HCT116 (cell line): ENCODE results near the gene METRN. TPM values are rescaled to one million over a fixed set of nuclear protein-coding genes. Genes with fewer than 3 reads are reported as not detected.

Source experiments
- ATAC-seq: fragments of 200-7000 bp; cut with Tn5 transposase; 2 replicates; pipeline ENCODE4 v1.9.1; 2020; ENCODE audit warnings: mild to moderate bottlenecking, moderate library complexity
- BruUV-seq: library from RNA; stranded (reverse); fragments of 400-500 nt; replicated peaks from 2 replicates; lab custom pipeline; 2021; lab: Mats Ljungman, UMichigan
- CTCF ChIA-PET: fragments of 300-600 bp; sonication (Branson Sonifier 250); formaldehyde crosslinking; loops from one replicate; lab custom pipeline; 2021; ENCODE audit warnings: antibody characterized with exemption; lab: Charles Lee
- POLR2A ChIA-PET: fragments of 300-600, 350-600 bp; sonication (Branson Sonifier 250); formaldehyde crosslinking; loops from one replicate; lab custom pipeline; 2021; ENCODE audit warnings: antibody characterized with exemption; lab: Charles Lee
- RAD21 ChIA-PET, 2 experiments: fragments of 300-600 bp; sonication (Branson Sonifier 250); formaldehyde crosslinking; loops; one replicate each; lab custom pipeline; 2023; ENCODE audit warnings: low total read pairs in 2 of 2; ENCODE audit not compliant: uncharacterized antibody in 2 of 2, unreplicated experiment in 2 of 2, low non-redundant PET in 1 of 2; lab: Charles Lee
- DNase-seq: peaks from one replicate; pipeline ENCODE4 v3.0.0-alpha.2; 2010; ENCODE audit warnings: low read depth, low spot score
- H2AFZ ChIP-seq: fragments of 200-600 bp; shearing (Covaris generic), sonication (generic); 2 replicates; pipeline ENCODE4 v1.6.1; 2017; ENCODE audit warnings: low read depth, mixed run types, mixed read lengths, antibody characterized with exemption, low read length; ENCODE audit not compliant: poor library complexity, severe bottlenecking
- H3K27ac ChIP-seq: 2 replicates; pipeline ENCODE4 v1.5.1; 2012; ENCODE audit warnings: low read depth, low read length
- H3K27me3 ChIP-seq: fragments of 200-600 bp; sonication (generic); 2 replicates; pipeline ENCODE4 v1.6.1; 2016; ENCODE audit warnings: mixed run types, low read length, mixed read lengths; ENCODE audit not compliant: insufficient read depth
- H3K36me3 ChIP-seq, 2 experiments: fragments of 200-500 bp in 1 of 2; fragments of 200-600 bp in 1 of 2; sonication (Bioruptor generic) in 1 of 2; sonication (generic) in 1 of 2; 2 replicates each; pipeline versions ENCODE4 v1.5.1 to v1.6.1; 2014 to 2016; ENCODE audit warnings: low read length in 2 of 2, inconsistent platforms in 1 of 2, mixed read lengths in 1 of 2, mixed run types in 1 of 2; ENCODE audit not compliant: insufficient read depth in 2 of 2, control insufficient read depth in 1 of 2
- H3K4me1 ChIP-seq, 2 experiments: fragments of 200-600 bp in 1 of 2; sonication (generic) in 1 of 2; 2 replicates each; pipeline versions ENCODE4 v1.5.1 to v1.6.1; 2012 to 2017; ENCODE audit warnings: low read length in 2 of 2, inconsistent platforms in 1 of 2, mild to moderate bottlenecking in 1 of 2, mixed read lengths in 1 of 2, mixed run types in 1 of 2, moderate library complexity in 1 of 2; ENCODE audit not compliant: insufficient read depth in 2 of 2, control insufficient read depth in 1 of 2
- H3K4me2 ChIP-seq: fragments of 200-600 bp; sonication (generic); 2 replicates; pipeline ENCODE4 v1.6.1; 2017; ENCODE audit warnings: mixed run types, low read length, mixed read lengths
- H3K4me3 ChIP-seq, 2 experiments: fragments of 200-600 bp in 1 of 2; sonication (generic) in 1 of 2; replicated peaks in 1 of 2; 2 replicates each; pipeline ENCODE4 v1.5.1; 2011 to 2016; ENCODE audit warnings: low read length in 2 of 2, control low read depth in 1 of 2, low read depth in 1 of 2, mild to moderate bottlenecking in 1 of 2, mixed read lengths in 1 of 2, mixed run types in 1 of 2
- H3K79me2 ChIP-seq: fragments of 200-600 bp; sonication (generic); 2 replicates; pipeline ENCODE4 v1.6.1; 2017; ENCODE audit warnings: mild to moderate bottlenecking, mixed run types, low read length, moderate library complexity, mixed read lengths; ENCODE audit not compliant: insufficient read depth
- H3K9ac ChIP-seq: fragments of 200-600 bp; sonication (generic); 2 replicates; pipeline ENCODE4 v1.6.1; 2016; ENCODE audit warnings: low read length, mixed read lengths
- H3K9me2 ChIP-seq: fragments of 200-600 bp; sonication (generic), shearing (Covaris generic); 2 replicates; pipeline ENCODE4 v1.6.1; 2017; ENCODE audit warnings: mixed run types, mild to moderate bottlenecking, moderate library complexity; ENCODE audit not compliant: insufficient read depth
- H3K9me3 ChIP-seq, 2 experiments: fragments of 200-500 bp in 1 of 2; fragments of 200-600 bp in 1 of 2; sonication (Bioruptor generic) in 1 of 2; sonication (generic) in 1 of 2; 2 replicates each; pipeline ENCODE4 v1.6.1; 2014 to 2017; ENCODE audit warnings: low read length in 2 of 2, mixed read lengths in 2 of 2, inconsistent platforms in 1 of 2, low read depth in 1 of 2, mild to moderate bottlenecking in 1 of 2, mixed run types in 1 of 2, moderate library complexity in 1 of 2; ENCODE audit not compliant: control insufficient read depth in 1 of 2, insufficient read depth in 1 of 2
- H4K20me1 ChIP-seq: fragments of 200-600 bp; sonication (generic), shearing (Covaris generic); 2 replicates; pipeline ENCODE4 v1.6.1; 2017; ENCODE audit warnings: mixed run types, mild to moderate bottlenecking, moderate library complexity; ENCODE audit not compliant: insufficient read depth
- CBX3 ChIP-seq: IDR thresholded peaks from 2 replicates; pipeline ENCODE4 v1.6.1; 2012; ENCODE audit warnings: low read depth
- EGR1 ChIP-seq: IDR thresholded peaks from 2 replicates; pipeline ENCODE4 v1.6.1; 2012; ENCODE audit warnings: low read depth
- ELF1 ChIP-seq: IDR thresholded peaks from 2 replicates; pipeline ENCODE4 v1.6.1; 2012; ENCODE audit warnings: low read depth, borderline replicate concordance
- EZH2 ChIP-seq: fragments of 200-600 bp; sonication (generic); IDR thresholded peaks from 2 replicates; pipeline ENCODE4 v1.6.1; 2017; ENCODE audit warnings: antibody characterized with exemption, mixed run types
- FOSL1 ChIP-seq: IDR thresholded peaks from 2 replicates; pipeline ENCODE4 v1.6.1; 2012; ENCODE audit warnings: low read depth
- POLR2AphosphoS5 ChIP-seq: IDR thresholded peaks from 2 replicates; pipeline ENCODE4 v1.6.1; 2011; ENCODE audit warnings: mild to moderate bottlenecking, low read depth, low read length, moderate library complexity
- REST ChIP-seq: IDR thresholded peaks from 2 replicates; pipeline ENCODE4 v1.6.1; 2012; ENCODE audit warnings: low read depth
- SIN3A ChIP-seq: IDR thresholded peaks from 2 replicates; pipeline ENCODE4 v1.6.1; 2012; ENCODE audit warnings: low read depth
- SP1 ChIP-seq: IDR thresholded peaks from 2 replicates; pipeline ENCODE4 v1.6.1; 2012; ENCODE audit warnings: low read depth
- SRF ChIP-seq: IDR thresholded peaks from 2 replicates; pipeline ENCODE4 v1.6.1; 2012; ENCODE audit warnings: low read depth
- YY1 ChIP-seq: IDR thresholded peaks from 2 replicates; pipeline ENCODE4 v1.6.1; 2011; ENCODE audit warnings: low read length, low read depth, moderate library complexity, mild to moderate bottlenecking; ENCODE audit not compliant: insufficient replicate concordance; ENCODE audit errors: extremely low read depth
- ZFX ChIP-seq: fragments of 450-650 bp; IDR thresholded peaks from 2 replicates; pipeline ENCODE4 v1.6.1; 2017
- ZNF274 ChIP-seq: fragments of 200-500 bp; sonication (Bioruptor generic); IDR thresholded peaks from 2 replicates; pipeline ENCODE4 v1.6.1; 2014; ENCODE audit warnings: mild to moderate bottlenecking, low read depth, low read length, inconsistent platforms
- intact Hi-C: fragments of 100-400 bp; cut with micrococcal nuclease; formaldehyde crosslinking; loops from 2 replicates; pipeline ENCODE4 v1.10.0; 2022
- total RNA-seq: library from RNA; stranded (reverse); gene quantifications from one replicate; pipeline ENCODE4 v1.2.1, GENCODE V29; 2021; ENCODE audit not compliant: unreplicated experiment
- TF ChIP-seq, protein P1 (sequence below): IDR thresholded peaks from 2 replicates; pipeline ENCODE4 v1.6.1; 2012

Gene METRN
- total RNA-seq, 1 experiment from 2014 or later: 193 TPM

DNA sequence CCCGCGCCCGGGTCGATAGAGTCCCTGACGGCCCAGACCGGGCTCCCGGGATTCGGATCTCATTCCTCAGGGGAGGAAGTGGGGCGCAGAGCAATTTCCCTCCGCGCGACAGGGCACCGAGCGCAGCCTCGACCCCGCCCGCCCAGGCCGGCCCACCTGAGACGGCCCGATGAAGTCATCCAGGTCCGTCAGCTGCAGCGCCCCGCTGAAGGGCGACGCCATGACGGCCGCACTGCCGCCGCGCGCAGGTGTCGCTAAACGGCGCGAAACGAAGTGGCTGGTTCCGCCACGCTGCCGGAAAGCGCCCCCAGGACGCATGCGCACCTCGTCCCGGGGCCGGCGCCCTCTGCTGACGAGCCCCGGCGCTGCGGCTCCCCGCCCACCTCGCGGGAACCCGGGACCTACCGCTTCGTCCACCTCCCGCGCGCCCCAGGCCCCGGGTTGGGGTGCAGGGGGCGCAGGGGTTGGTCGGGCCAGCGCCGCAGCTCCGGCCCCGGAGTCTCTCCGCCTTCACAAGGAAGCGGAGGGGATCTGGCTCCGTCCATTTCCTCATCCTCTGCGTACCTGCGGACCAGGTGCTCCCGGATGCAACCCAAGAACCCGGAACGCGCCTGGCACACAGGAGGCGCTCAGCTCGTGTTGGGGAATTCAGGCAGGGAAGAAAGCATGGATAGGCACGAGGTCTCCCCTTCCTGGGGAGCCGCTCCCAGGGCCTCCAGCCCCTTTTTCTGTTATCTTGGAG is 26.0 kb downstream of the METRN start, which contains the start of gene CIAO3 (continued):
- no peak for TF ChIP-seq REST
- TF ChIP-seq, protein P1, sequence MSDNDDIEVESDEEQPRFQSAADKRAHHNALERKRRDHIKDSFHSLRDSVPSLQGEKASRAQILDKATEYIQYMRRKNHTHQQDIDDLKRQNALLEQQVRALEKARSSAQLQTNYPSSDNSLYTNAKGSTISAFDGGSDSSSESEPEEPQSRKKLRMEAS: peak; percentile 92
- TF ChIP-seq CBX3: no peak
- peak; percentile 100 for TF ChIP-seq ELF1
- TF ChIP-seq SRF: no peak; the same call in 1 of the 2 replicates

GRCh38 chr16:741986-742629 is 27.2 kb downstream of the METRN start:
- Histone ChIP-seq H4K20me1 (no peaks in the 10 kb centered on the region), H3K4me2 (peak overlapping the region; percentile 35; the same call in 1 of the 2 replicates), H3K4me3 (no peak overlapping the region), H3K36me3 (peaks cover 0 to 4% of the 10 kb centered on the region in 2 experiments; a peak in 2 of 4 replicates), H3K27ac (0 out of 2 replicates have a peak overlapping the region, but pooled peaks have one; percentile 4), H3K9ac (peak overlapping the region; percentile 21; the same call in 1 of the 2 replicates), H3K4me1 (peaks cover 8 to 28% of the 10 kb centered on the region in 2 experiments), H2AFZ (no peak overlapping the region), H3K9me3 (no peaks in the 10 kb centered on the region), H3K9me2 (no peaks in the 10 kb centered on the region), H3K27me3 (no peaks in the 10 kb centered on the region), H3K79me2 (peaks cover 12% of the 10 kb centered on the region; the same call in 1 of the 2 replicates)
- intact Hi-C loops: no loop called here
- RAD21 ChIA-PET: interaction anchor here in 1 of 2 experiments (1.3 kb wide), 1 partner anchor 19 kb away, joined by 3 read pairs; no protein-coding TSS in a partner anchor
- DNase-seq: no peak
- TF ChIP-seq SP1 (no peak), YY1 (no peak), POLR2AphosphoS5 (no peak), ZNF274 (no peak), EGR1 (no peak), FOSL1 (no peak), SIN3A (no peak), ZFX (no peak), EZH2 (no peak), SRF (no peak), ELF1 (no peak)
- CTCF ChIA-PET: interaction anchor here (2.2 kb wide), 1 partner anchor 43 kb away, joined by 5 read pairs; no protein-coding TSS in a partner anchor
- POLR2A ChIA-PET: interaction anchor here (1.3 kb wide), 1 partner anchor 22 kb away, joined by 5 read pairs; no protein-coding TSS in a partner anchor
- no peak for ATAC-seq
- no TSS peak for BruUV-seq
